Sigmoid colon (tissue), 4 donors: Measurements from ENCODE around the gene SLC8A1.

ENCODE experiments used
- EP300 ChIP-seq, 4 donors: sonication (generic); formaldehyde crosslinking; IDR thresholded peaks; one replicate each; pipeline ENCODE4 v1.6.1; 2017; ENCODE audit warnings: antibody characterized with exemption in 4 of 4
- POLR2A ChIP-seq, 2 donors: fragments of 450-650 bp; IDR thresholded peaks; one replicate each; pipeline ENCODE4 v1.6.1; 2016; ENCODE audit warnings: antibody characterized with exemption in 2 of 2, mild to moderate bottlenecking in 2 of 2, moderate library complexity in 2 of 2
- TF ChIP-seq, protein P1 (sequence below), 4 experiments: fragments of 450-650 bp in 3 of 4; fragments of 200-600 bp in 1 of 4; IDR thresholded peaks; one replicate each; pipeline ENCODE4 v1.5.1; 2016 to 2019; ENCODE audit warnings: antibody characterized with exemption in 4 of 4, mild to moderate bottlenecking in 3 of 4, moderate library complexity in 2 of 4

- TF ChIP-seq, protein P1, sequence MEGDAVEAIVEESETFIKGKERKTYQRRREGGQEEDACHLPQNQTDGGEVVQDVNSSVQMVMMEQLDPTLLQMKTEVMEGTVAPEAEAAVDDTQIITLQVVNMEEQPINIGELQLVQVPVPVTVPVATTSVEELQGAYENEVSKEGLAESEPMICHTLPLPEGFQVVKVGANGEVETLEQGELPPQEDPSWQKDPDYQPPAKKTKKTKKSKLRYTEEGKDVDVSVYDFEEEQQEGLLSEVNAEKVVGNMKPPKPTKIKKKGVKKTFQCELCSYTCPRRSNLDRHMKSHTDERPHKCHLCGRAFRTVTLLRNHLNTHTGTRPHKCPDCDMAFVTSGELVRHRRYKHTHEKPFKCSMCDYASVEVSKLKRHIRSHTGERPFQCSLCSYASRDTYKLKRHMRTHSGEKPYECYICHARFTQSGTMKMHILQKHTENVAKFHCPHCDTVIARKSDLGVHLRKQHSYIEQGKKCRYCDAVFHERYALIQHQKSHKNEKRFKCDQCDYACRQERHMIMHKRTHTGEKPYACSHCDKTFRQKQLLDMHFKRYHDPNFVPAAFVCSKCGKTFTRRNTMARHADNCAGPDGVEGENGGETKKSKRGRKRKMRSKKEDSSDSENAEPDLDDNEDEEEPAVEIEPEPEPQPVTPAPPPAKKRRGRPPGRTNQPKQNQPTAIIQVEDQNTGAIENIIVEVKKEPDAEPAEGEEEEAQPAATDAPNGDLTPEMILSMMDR (IDR thresholded peaks at IDR 0.05) = no peak
- TF ChIP-seq POLR2A (IDR thresholded peaks at IDR 0.05) = no peak
- TF ChIP-seq EP300 (IDR thresholded peaks at IDR 0.05) = no peak
These were observed 45.2 kb downstream of the SLC8A1 start for GRCh38 chr2:40406485-40407289.
